SK-N-SH (cell line): ENCODE data around the gene AZU1.
A peak's percentile ranks its signal among the peaks of the same experiment; 100 is the strongest.

Experiments used
- CTCF ChIP-seq: fragments of 200-600 bp; sonication (generic); IDR thresholded peaks from 2 replicates; pipeline ENCODE4 v1.6.1; 2017; ENCODE audit warnings: antibody characterized with exemption, mild to moderate bottlenecking, moderate library complexity
- EP300 ChIP-seq, 2 experiments: IDR thresholded peaks; 2 replicates each; pipeline versions ENCODE4 v1.4.0 to v1.6.1; 2012; ENCODE audit warnings: borderline replicate concordance in 1 of 2, low read depth in 1 of 2, low read length in 1 of 2
- EZH2phosphoT487 ChIP-seq: fragments of 200-600 bp; sonication (generic); IDR thresholded peaks from 2 replicates; pipeline ENCODE4 v1.6.1; 2017; ENCODE audit warnings: low read depth, mixed run types, mild to moderate bottlenecking, antibody characterized with exemption, moderate library complexity, borderline replicate concordance
- FOSL2 ChIP-seq: IDR thresholded peaks from 2 replicates; pipeline ENCODE4 v1.4.0; 2012; ENCODE audit warnings: low read depth, mild to moderate bottlenecking, moderate library complexity, borderline replicate concordance
- GATA2 ChIP-seq: sonication (generic); formaldehyde crosslinking; IDR thresholded peaks from 2 replicates; pipeline ENCODE4 v1.5.0; 2020; ENCODE audit warnings: mild to moderate bottlenecking, missing genetic modification reagents
- PBX3 ChIP-seq: IDR thresholded peaks from 2 replicates; pipeline ENCODE4; 2012
- SIN3A ChIP-seq: IDR thresholded peaks from 2 replicates; pipeline ENCODE4 v1.6.1; 2012; ENCODE audit warnings: low read depth, mild to moderate bottlenecking, low read length, moderate library complexity, borderline replicate concordance
- TAF1 ChIP-seq: IDR thresholded peaks from 2 replicates; pipeline ENCODE4 v1.6.1; 2012; ENCODE audit warnings: low read depth, mild to moderate bottlenecking, low read length, moderate library complexity, borderline replicate concordance
- YY1 ChIP-seq: IDR thresholded peaks from 2 replicates; pipeline ENCODE4 v1.4.0; 2012; ENCODE audit warnings: low read depth, mild to moderate bottlenecking
- ZBTB33 ChIP-seq: IDR thresholded peaks from 2 replicates; pipeline ENCODE4 v1.4.0; 2012; ENCODE audit warnings: low read depth, borderline replicate concordance

GRCh38 chr19:814152-815078 is 13.2 kb upstream of the AZU1 start:
- TF ChIP-seq ZBTB33 (no peak), CTCF (no peak), TAF1 (no peak), EP300 (IDR thresholded peaks at IDR 0.05; ENCODE audit: borderline replicate concordance in 1 of 2, low read depth in 1 of 2, low read length in 1 of 2) (no peak), SIN3A (peak; percentile 16; the same call in 1 of the 2 replicates), PBX3 (peak; percentile 2; the same call in 1 of the 2 replicates), EZH2phosphoT487 (no peak), YY1 (no peak), GATA2 (CRISPR knock-in tag) (no peak), FOSL2 (no peak)
